ENCODE results near the gene PTPRG.

DNA sequence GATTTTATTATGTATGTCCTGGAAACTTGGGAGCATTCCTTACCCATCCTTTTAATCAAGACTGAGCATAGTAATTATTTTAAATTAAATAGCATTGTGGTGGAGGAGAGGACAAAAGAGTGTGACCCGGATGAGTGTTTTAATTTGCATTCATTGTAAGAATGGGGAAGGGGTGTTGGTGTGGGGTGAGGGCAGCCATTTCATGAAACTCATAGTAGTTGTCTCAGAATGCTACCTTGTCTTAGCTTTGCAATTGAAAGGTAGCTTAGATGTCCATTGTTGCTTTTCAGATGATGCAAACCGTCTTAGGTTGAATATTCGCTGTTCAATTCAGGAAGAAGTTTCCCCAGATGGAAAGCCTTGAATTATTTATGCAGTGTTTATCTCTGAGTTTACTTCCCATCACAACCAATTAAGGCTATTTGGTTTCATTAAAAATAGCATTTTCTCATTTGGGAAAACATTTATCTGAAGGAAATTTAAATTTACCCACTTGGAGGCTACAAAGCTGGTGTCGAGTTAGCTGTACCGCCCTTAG, 483.6 kb downstream of the PTPRG start:
- TF ChIP-seq, protein P1, sequence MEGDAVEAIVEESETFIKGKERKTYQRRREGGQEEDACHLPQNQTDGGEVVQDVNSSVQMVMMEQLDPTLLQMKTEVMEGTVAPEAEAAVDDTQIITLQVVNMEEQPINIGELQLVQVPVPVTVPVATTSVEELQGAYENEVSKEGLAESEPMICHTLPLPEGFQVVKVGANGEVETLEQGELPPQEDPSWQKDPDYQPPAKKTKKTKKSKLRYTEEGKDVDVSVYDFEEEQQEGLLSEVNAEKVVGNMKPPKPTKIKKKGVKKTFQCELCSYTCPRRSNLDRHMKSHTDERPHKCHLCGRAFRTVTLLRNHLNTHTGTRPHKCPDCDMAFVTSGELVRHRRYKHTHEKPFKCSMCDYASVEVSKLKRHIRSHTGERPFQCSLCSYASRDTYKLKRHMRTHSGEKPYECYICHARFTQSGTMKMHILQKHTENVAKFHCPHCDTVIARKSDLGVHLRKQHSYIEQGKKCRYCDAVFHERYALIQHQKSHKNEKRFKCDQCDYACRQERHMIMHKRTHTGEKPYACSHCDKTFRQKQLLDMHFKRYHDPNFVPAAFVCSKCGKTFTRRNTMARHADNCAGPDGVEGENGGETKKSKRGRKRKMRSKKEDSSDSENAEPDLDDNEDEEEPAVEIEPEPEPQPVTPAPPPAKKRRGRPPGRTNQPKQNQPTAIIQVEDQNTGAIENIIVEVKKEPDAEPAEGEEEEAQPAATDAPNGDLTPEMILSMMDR (conservative IDR thresholded peaks at IDR 0.05), result no peak
- no peak for TF ChIP-seq ZFX (IDR thresholded peaks at IDR 0.05)
